Right atrium auricular region (tissue), 2 donors: ENCODE measurements around the gene MAGI2. TPM values are rescaled to one million over a fixed set of nuclear protein-coding genes. Genes with fewer than 3 reads are reported as not detected.

Experiments
- DNase-seq: peaks from one replicate; pipeline ENCODE4 v3.0.0-alpha.2; 2019; ENCODE audit warnings: low spot score
- H3K27ac ChIP-seq, 2 donors: fragments of 200-600 bp; sonication (generic); 1 replicate in 1 of 2; 2 replicates in 1 of 2; pipeline ENCODE4 v1.5.1; 2016 to 2019
- H3K27me3 ChIP-seq, 2 donors: fragments of 200-600 bp; sonication (generic); one replicate each; pipeline versions ENCODE4 v1.5.1 to v1.6.0; 2017 to 2019
- H3K36me3 ChIP-seq: fragments of 200-600 bp; sonication (generic); one replicate; pipeline ENCODE4 v1.5.1; 2016
- H3K4me1 ChIP-seq, 2 donors: fragments of 200-600 bp; sonication (generic); one replicate each; pipeline versions ENCODE4 v1.5.1 to v1.6.0; 2017 to 2019
- H3K4me3 ChIP-seq, 2 donors: fragments of 200-600 bp; sonication (generic); 1 replicate in 1 of 2; 2 replicates in 1 of 2; pipeline ENCODE4 v1.5.1; 2017 to 2019; ENCODE audit warnings: mild to moderate bottlenecking in 1 of 2, moderate library complexity in 1 of 2
- H3K9me3 ChIP-seq, 2 donors: fragments of 200-600 bp; sonication (generic); one replicate each; pipeline ENCODE4 v1.5.1; 2019
- CTCF ChIP-seq, 2 donors: fragments of 200-600 bp; sonication (generic); IDR thresholded peaks; one replicate each; pipeline ENCODE4 v1.5.1; 2019; ENCODE audit warnings: antibody characterized with exemption in 2 of 2
- total RNA-seq, 2 donors: library from RNA; depleted of rRNA; stranded (reverse); fragments of >200 nt; gene quantifications; one replicate each; pipeline ENCODE4 v1.1.0, GENCODE V29; 2016

The MAGI2 gene
- total RNA-seq, 2 donors from 2014 or later = 5.9 to 6.0 TPM

GRCh38 chr7:78179211-78179610 lies 1274.3 kb downstream of the MAGI2 start:
- Histone ChIP-seq H3K4me3 (no peak overlapping the region), H3K9me3 (no peaks in the 10 kb centered on the region), H3K27me3 (no peaks in the 10 kb centered on the region), H3K27ac (no peak overlapping the region), H3K4me1 (peaks cover 0 to 10% of the 10 kb centered on the region in 2 donors), H3K36me3 (no peaks in the 10 kb centered on the region)
- TF ChIP-seq CTCF (IDR thresholded peaks at IDR 0.05) = no peak
- DNase-seq = no peak

GRCh38 chr7:78178319-78178718 lies 1275.1 kb downstream of the MAGI2 start:
- peaks cover 0 to 10% of the 10 kb centered on the region in 2 donors for H3K4me1 ChIP-seq
- no peak overlapping the region for H3K27ac ChIP-seq
- H3K27me3 ChIP-seq = no peaks in the 10 kb centered on the region
- H3K4me3 ChIP-seq = no peak overlapping the region
- H3K9me3 ChIP-seq = no peaks in the 10 kb centered on the region
- TF ChIP-seq CTCF (IDR thresholded peaks at IDR 0.05) = no peak
- DNase-seq = no peak
- H3K36me3 ChIP-seq = no peaks in the 10 kb centered on the region

GRCh38 chr7:78176171-78176570 lies 1277.3 kb downstream of the MAGI2 start:
- TF ChIP-seq CTCF (IDR thresholded peaks at IDR 0.05) = no peak
- H3K4me3 ChIP-seq = no peak overlapping the region

GRCh38 chr7:78175330-78176100 lies 1278.0 kb downstream of the MAGI2 start:
- Histone ChIP-seq H3K27ac (peak overlapping the region in 1 of 2 donors; percentile 12), H3K4me1 (peaks cover 0 to 10% of the 10 kb centered on the region in 2 donors), H3K27me3 (no peaks in the 10 kb centered on the region), H3K9me3 (no peaks in the 10 kb centered on the region), H3K4me3 (no peak overlapping the region), H3K36me3 (no peaks in the 10 kb centered on the region)
- no peak for DNase-seq
- no peak for TF ChIP-seq CTCF (IDR thresholded peaks at IDR 0.05)

More at GRCh38 chr7:78176171-78176570, 1277.3 kb downstream of the MAGI2 start:
- no peaks in the 10 kb centered on the region for H3K27me3 ChIP-seq
- no peaks in the 10 kb centered on the region for H3K9me3 ChIP-seq
- DNase-seq = no peak
- peaks cover 0 to 10% of the 10 kb centered on the region in 2 donors for H3K4me1 ChIP-seq
- no peaks in the 10 kb centered on the region for H3K36me3 ChIP-seq
- peak overlapping the region in 1 of 2 donors; percentile 12 for H3K27ac ChIP-seq

GRCh38 chr7:78173666-78174065 lies 1279.8 kb downstream of the MAGI2 start:
- Histone ChIP-seq H3K9me3 (no peaks in the 10 kb centered on the region), H3K4me1 (peaks cover 0 to 10% of the 10 kb centered on the region in 2 donors), H3K27me3 (no peaks in the 10 kb centered on the region), H3K27ac (peak overlapping the region in 1 of 2 donors; percentile 10), H3K4me3 (no peak overlapping the region), H3K36me3 (no peaks in the 10 kb centered on the region)
- TF ChIP-seq CTCF (IDR thresholded peaks at IDR 0.05) = no peak
- DNase-seq = no peak
